Measurements from ENCODE around the gene TENM4.

DNA sequence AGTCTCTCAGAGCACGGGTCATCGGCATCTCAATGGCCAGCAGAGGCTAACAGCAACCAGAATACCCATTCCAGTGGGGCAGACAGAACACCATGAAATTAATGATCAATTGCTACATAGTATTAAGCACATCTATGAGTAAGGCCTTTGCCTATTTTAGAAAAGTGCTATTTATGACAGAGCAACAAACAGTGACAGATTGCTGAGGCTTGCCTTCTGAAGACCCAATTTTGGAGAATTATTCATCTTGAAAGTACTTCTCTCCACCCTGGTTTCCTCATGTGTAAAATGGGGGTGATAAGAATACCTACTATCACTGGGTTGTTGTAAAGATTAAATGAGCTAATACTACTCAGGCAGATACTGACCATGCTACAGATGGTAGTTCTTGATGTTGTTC is 232.7 kb downstream of the TENM4 start:
- TF ChIP-seq POLR2AphosphoS5 (IDR thresholded peaks at IDR 0.05; ENCODE audit: borderline replicate concordance, low read depth, low read length) (no peak), EZH2 (IDR thresholded peaks at IDR 0.05) (no peak), FOXP2 (optimal IDR thresholded peaks at IDR 0.05; ENCODE audit: control extremely low read depth, extremely low read length, insufficient read depth) (no peak)
